HG03095 (cell line): ENCODE results near the gene TTBK2.
"Not testable (repeated sequence)": the region's sequence is repeated elsewhere in the genome, so short reads cannot be mapped to it uniquely, and the experiment has no call there.

Experiments used
- ATAC-seq: cut with Tn5 transposase; IDR thresholded peaks from one replicate; pipeline ENCODE4 v1.9.1; 2021; ENCODE audit warnings: moderate library complexity; ENCODE audit not compliant: unreplicated experiment

TTBK2 gene

GRCh38 chr15:42911058-42911592, 9.5 kb downstream of the TTBK2 start:
- no peak for ATAC-seq

DNA sequence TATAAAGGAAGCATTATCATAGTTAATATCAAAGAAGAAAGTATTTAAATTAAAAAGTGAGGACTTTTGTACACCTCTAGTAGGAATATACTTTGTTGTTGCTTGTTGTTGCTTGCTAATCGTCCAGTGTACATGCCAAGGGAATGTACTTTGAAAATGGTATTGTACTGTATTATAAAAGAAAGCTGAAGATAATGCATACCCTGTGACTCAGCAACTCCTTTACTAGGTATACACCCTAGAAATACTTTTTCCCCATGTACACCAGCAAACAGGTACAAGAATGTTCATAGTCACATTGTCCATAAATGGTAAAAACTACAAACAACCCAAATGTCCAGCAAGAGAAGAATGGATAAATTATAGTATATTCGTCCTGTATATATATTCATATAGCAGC, 12.0 kb downstream of the TTBK2 start:
- no peak for ATAC-seq

- no peak for ATAC-seq
These were observed 16.9 kb downstream of the TTBK2 start for GRCh38 chr15:42903388-42904324.

- not testable (repeated sequence) for ATAC-seq
These were observed 26.7 kb downstream of the TTBK2 start for GRCh38 chr15:42893911-42894310.

DNA sequence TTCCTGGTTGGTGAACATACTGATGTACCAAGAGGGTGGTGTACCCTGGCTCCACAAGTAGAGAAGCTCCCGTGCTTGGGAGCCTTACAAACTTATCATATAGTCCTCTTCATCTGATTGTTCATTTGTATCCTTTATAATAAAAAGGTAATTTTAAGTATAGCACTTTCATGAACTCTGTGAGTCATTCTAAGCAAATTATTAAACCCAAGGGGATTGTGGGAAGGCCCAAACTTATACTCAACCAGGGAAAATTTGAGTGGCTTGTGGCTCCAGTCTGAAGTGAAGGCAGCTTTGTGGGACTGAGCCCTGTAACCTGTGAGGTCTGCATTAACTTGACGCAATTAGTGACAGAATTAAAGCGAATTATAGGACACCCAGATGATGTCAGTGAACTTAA, 29.0 kb downstream of the TTBK2 start:
- no peak for ATAC-seq

- ATAC-seq: no peak
These were observed 30.2 kb downstream of the TTBK2 start for GRCh38 chr15:42890161-42890913.

GRCh38 chr15:42887384-42887783, 33.2 kb downstream of the TTBK2 start:
- ATAC-seq: not testable (repeated sequence)

GRCh38 chr15:42880121-42880520, 40.5 kb downstream of the TTBK2 start:
- ATAC-seq: no peak

DNA sequence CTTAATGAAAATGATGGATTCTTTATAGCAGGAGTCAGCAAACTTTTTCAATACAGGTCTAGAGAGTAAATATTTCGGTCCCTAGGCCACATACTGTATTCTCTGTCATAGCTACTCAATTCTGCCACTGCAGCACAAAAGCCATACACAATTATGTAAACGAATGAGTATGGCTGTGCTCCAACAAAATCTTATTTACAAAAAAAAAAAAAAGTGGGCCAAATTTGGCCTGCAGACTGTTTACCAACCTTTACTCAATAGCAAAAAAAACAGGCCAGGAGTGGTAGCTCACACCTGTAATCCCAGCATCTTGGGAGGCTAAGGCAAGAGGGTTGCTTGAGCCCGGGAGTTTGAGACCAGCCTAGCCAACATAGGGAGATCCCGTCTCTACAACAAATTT, 41.1 kb downstream of the TTBK2 start:
- no peak for ATAC-seq

DNA sequence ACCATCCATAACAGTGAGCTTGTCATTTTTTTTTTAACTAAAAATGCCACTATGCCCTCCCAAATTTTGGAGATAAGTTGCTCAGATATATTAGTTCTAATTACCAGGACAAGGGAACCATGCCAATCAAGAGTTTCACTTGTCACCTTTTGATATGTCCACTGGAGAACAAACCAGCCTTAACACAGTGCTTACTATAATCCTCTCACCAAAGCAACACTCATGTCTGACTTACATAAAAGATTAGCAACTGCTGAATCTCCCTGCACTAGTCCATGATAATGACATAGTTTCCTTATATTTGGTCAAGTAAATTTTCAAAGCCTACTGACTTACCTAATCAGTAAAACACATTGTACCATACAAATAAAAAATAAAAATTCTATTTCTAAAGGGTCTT, 44.4 kb downstream of the TTBK2 start:
- ATAC-seq: no peak

DNA sequence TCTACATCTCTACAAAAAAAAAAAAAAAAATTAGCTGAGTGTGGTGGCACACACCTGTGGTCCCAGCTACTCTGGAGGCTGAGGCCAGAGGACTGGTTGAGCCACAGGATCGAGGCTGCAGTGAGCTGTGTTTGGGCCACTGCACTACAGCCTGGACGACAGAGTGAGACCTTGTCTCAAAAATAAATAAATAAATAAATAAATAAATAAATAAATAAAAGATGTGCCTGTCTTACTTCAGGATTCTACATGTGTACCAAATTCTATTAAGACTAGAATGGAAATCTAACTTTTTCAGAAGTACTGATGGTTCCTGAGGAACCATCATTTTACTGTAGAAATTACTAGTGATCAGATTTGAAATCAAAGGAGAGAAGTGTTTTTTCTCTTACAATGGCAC, 51.9 kb downstream of the TTBK2 start:
- ATAC-seq: no peak

- ATAC-seq: no peak
These were observed 56.9 kb downstream of the TTBK2 start for GRCh38 chr15:42863572-42864239.

GRCh38 chr15:42858999-42859789, 61.4 kb downstream of the TTBK2 start:
- no peak for ATAC-seq

DNA sequence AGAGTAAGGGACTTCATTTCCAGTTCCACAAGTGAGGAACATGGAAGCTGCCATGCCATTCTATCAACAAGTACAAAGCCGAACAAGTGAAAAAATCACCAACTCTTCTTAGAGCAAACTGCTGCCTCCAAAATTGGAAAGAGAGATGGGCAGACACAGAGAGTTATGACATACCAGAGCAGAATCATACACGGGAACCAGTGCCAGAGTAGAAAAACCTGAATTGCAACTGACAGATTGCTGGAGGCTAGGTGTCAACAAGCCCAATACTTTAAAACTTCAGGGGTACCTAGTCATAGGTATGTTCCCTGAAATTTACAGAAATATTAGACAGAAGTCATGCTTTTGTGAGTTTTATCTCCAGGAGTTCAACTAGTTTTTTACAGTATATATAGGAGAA, 62.0 kb downstream of the TTBK2 start:
- ATAC-seq: no peak

GRCh38 chr15:42854576-42854975, 66.0 kb downstream of the TTBK2 start:
- no peak for ATAC-seq

- ATAC-seq: no peak
These were observed 70.7 kb downstream of the TTBK2 start for GRCh38 chr15:42849836-42850235.

DNA sequence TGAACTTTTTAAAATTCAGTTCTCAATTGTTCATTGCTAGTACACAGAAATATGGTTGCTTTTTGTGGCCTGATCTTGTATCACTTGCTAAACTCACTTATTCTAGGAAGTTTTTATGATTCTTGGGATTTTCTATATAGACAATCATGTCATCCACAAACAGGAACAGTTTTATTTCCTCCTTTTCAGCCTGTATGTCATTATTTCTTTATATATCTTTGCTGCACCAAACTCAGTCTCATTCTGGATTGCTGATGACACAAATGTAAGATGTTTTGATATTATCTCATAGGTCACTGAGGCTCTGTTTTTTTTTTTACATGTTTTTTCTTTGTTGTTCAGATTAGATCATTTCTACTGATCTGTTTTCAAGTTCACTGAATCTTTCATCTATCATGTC, 71.7 kb downstream of the TTBK2 start:
- ATAC-seq: no peak

GRCh38 chr15:42846647-42847046, 73.9 kb downstream of the TTBK2 start:
- ATAC-seq: no peak

- no peak for ATAC-seq
These were observed 75.0 kb downstream of the TTBK2 start for GRCh38 chr15:42845581-42845980.

- no peak for ATAC-seq
These were observed 76.9 kb downstream of the TTBK2 start for GRCh38 chr15:42843699-42844098.
